DMS153 (cell line): ENCODE data around the gene ZNF600.
A peak's percentile ranks its signal among the peaks of the same experiment; 100 is the strongest.
"Not testable (repeated sequence)": the region's sequence is repeated elsewhere in the genome, so short reads cannot be mapped to it uniquely, and the experiment has no call there.

Experiments used
- DNase-seq: peaks from one replicate; lab custom pipeline; 2025; lab: John Stamatoyannopoulos, UW

The ZNF600 gene

GRCh38 chr19:52741951-52742485 is 44.6 kb downstream of the ZNF600 start:
- no peak for DNase-seq

- not testable (repeated sequence) for DNase-seq
Measured at GRCh38 chr19:52741371-52741770, 45.2 kb downstream of the ZNF600 start.

GRCh38 chr19:52739576-52739975 is 47.0 kb downstream of the ZNF600 start:
- DNase-seq = no peak

- peak; percentile 79 for DNase-seq
Measured at GRCh38 chr19:52735734-52736133, 50.9 kb downstream of the ZNF600 start.

- peak; percentile 89 for DNase-seq
Measured at GRCh38 chr19:52734893-52735661, 51.5 kb downstream of the ZNF600 start, which contains the start of gene ZNF611. Gene ZNF611, minus strand, starts transcription at chr19:52735044. Its CDS starts 19,150 bp downstream, at chr19:52715894.

GRCh38 chr19:52734331-52734892 is 52.2 kb downstream of the ZNF600 start:
- no peak for DNase-seq

GRCh38 chr19:52726051-52726450 is 60.5 kb downstream of the ZNF600 start:
- not testable (repeated sequence) for DNase-seq

- no peak for DNase-seq
Measured at GRCh38 chr19:52725528-52725961, 61.0 kb downstream of the ZNF600 start.

- DNase-seq = no peak
Measured at GRCh38 chr19:52724701-52725514, 61.7 kb downstream of the ZNF600 start.

- DNase-seq = not testable (repeated sequence)
Measured at GRCh38 chr19:52723907-52724598, 62.5 kb downstream of the ZNF600 start.

- no peak for DNase-seq
Measured at GRCh38 chr19:52722062-52723003, 64.3 kb downstream of the ZNF600 start.

- not testable (repeated sequence) for DNase-seq
Measured at GRCh38 chr19:52720541-52720940, 66.0 kb downstream of the ZNF600 start.

GRCh38 chr19:52716522-52716921 is 70.1 kb downstream of the ZNF600 start:
- DNase-seq = no peak

GRCh38 chr19:52715902-52716301 is 70.7 kb downstream of the ZNF600 start:
- DNase-seq = not testable (repeated sequence)

GRCh38 chr19:52715330-52715729 is 71.3 kb downstream of the ZNF600 start:
- not testable (repeated sequence) for DNase-seq
